NCI-H748 (cell line): ENCODE results near the gene NLGN4X.
A peak's percentile ranks its signal among the peaks of the same experiment; 100 is the strongest.

ENCODE experiments used
- DNase-seq: peaks from one replicate; lab custom pipeline; 2025; ENCODE audit not compliant: unreplicated experiment; lab: John Stamatoyannopoulos, UW

The NLGN4X gene

GRCh38 chrX:6228720-6229119, at the start of gene NLGN4X:
NLGN4X (minus strand) TSS chrX:6228867; CDS start chrX:6151466, 77,401 bp downstream.
- DNase-seq: peak; percentile 91

GRCh38 chrX:6266041-6266440, 37.4 kb upstream of the NLGN4X start:
- DNase-seq: no peak

DNA sequence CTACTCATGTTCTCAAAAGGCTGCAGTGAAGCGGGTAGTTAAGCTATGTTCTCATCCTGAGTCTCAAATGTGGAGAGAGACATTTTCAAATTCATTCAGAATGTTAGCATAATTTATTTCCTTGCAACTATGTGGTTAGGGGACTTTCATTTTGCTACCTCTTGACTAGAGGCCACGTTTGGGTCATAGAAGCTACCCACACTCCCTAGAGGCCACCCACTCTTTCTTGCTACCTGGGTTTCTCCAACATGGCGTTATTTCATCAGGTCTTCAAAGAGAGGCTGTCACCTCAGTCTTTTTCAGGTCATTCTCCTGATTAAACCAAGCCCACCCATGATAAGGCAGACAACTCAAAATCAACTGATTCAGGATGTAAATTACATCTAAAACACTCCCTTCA, 34.3 kb upstream of the NLGN4X start:
- no peak for DNase-seq

DNA sequence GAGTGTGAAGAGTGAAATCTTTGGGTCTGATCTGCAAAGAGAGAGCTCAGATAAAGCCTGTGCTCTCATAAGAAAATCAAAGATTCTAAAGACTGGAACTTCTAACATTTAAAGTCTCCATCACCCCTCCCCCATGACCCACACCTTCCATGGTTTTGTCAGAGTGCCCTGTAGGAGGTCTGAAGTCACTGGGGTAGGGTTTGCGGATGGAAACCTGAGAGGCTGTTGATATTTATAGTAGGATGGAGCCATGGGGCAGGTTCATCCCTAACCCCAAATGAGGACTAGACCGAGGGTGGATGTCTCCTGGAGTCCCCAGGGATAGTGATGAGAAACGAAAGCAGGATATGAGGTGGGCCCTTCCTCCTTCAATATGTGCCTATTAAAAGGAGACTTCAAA, 28.4 kb upstream of the NLGN4X start:
- no peak for DNase-seq

GRCh38 chrX:6244666-6245065, 16.0 kb upstream of the NLGN4X start:
- peak; percentile 21 for DNase-seq

DNA sequence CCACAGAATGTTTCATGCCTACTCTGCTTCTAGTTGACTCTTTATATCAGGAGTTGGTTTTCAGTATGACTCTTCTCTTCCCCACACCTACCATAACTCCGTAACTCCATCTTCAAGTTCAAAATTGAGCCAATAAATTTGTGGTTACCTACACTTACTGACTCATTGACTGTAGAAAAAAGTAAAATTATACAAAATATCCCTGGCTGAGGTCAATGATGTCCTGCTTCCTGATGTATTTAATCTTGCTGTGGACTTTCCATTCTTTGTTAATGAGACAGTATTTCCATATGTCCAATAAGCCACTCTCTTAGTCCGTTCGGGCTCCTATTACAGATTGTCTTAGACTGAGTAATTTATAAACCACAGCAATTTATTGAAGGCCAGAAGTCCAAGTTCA, 9.9 kb upstream of the NLGN4X start:
- DNase-seq: no peak

- DNase-seq: peak; percentile 24
Measured at GRCh38 chrX:6227935-6228334, 732 bp downstream of the NLGN4X start.

DNA sequence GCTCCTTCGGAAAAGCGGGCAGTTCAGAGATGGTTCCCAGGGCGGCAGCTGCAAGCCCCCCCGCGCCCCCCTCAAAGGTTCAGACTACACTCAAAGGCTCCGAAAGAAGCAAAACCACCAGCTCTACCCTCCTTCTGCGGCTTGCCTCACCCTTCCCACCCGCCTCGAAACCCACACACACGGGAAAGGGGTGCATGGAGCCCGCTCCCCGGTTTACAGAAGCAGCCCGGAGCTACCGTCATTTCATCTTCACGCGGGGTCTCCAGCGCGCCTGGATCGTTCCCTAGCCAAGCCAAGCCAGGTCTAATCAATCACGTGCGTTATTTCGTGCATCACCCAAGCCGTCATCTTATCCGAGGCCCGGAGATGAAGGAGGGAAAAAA, 1.2 kb downstream of the NLGN4X start:
- DNase-seq: peak; percentile 77

DNA sequence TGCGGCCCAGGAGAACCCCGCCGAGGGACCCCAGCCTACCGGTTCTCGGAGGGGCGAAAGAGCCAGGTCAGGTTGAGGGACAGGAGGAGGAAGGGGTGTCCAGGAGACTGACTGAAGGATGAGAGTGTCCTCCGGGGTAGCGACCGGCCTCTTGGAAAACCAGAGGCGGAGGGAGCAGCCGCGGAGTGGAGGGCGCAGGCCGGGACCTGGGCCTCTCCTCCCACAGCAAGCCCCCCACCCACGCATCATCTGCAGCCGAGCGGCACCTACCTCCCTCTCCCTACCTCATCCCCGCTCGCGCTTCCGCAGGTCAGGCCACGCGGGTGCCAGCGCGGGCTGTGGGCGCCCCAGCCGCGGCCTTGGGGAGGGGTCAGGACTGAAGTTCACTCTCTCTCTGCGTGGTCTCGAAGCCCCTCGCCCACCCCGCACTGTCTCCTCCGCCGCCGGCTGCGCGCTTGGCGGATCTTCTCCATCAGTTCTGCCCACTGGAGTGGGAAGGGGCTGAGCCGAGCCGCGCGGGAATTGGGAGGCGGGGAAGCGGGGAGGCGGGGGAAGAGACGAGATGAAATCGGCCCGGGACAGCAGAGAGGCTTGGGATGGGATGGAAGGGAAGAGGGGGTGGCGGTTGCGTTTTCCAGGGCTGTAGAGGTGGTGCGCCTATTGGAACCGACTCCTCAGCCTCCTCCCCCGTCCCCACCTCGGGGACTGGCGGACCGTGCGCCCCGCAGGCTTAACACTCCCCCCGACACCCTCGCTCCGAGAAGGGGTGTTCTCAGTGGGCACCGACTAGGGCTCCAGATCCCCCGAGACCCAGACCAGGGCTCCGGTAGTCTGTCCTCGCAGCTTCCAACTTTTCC, 1.8 kb downstream of the NLGN4X start:
- DNase-seq: peak; percentile 51

DNA sequence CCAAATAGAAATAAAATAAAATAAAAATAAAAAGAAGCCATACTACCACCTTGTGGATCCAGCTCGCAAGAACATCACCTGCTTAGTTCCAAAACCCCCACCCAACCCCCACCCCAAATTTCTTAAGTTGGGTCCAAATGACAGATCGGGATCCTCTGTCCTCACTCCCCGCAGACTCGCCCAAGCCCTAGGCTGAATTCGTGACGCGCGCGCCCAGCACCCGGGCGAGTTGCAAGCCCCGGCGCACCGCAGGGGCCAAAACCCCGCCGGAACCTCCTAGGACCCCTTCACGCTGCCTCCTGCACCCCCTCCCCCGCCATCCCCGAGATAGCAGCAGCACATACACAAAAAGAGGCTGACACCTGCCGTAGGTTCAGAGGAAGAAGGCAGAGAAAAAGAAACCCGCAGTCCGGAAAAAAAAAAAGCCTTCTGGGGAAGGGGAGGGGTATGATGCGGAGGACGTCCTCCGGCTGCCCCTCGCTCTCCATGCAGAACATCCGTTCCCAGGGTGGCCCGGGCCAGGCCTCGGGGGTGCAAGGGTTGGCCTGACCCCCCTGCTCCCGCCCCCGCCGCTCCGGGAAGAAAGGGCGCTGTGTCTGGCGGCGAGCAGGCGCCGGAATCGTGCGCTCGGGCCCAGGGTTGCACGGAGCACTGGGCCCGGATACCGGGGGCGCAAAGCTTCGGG, 2.6 kb downstream of the NLGN4X start:
- DNase-seq: peak; percentile 67

DNA sequence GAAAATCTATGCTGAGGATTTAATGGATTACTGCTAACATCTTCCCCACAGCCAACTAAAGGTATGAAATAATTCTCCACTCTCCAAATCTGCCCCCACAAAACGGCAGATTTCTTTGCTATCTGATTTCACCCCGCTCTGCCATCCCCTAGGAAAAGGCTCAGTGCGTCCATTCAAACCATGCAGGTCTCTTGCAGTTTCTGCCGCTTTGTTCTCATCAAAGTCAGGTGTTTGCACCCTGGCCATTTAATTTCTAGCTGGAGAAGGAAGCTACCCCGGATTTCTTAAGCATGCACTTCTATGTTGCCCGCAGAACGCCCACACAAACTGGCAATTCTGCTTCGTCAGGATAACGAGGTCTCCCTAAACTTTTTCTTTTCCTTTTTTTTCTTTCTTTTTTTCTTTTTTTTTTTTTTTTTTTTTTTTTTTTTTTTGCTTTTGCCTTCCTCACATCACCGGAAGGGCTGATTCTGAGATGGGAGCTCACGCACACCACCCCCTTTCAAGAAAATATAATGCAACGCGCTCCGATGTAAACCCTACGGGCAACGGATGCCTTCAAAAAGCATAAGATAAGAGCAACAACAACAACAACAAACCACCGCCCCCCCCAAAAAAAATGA, 3.3 kb downstream of the NLGN4X start:
- DNase-seq: peak; percentile 69

DNA sequence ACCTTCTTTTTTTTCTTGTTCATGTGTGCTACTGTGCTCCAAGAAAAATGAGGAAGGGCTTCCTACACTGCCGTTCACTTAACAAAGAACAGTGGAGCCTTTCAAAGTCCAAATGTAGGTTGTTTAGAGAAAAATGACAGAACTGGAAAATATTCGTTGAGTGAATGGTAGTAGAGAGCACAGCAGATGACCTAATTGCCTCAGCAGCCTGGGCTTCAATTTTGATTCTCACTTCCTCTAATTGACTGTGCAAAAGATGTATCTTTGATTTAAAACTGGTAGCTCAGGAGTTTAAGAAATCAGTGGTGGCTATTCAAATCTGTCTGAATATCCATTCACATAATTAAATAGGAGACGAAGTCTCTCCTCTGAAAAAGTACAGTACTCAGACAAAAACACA, 5.2 kb downstream of the NLGN4X start:
- peak; percentile 54 for DNase-seq

DNA sequence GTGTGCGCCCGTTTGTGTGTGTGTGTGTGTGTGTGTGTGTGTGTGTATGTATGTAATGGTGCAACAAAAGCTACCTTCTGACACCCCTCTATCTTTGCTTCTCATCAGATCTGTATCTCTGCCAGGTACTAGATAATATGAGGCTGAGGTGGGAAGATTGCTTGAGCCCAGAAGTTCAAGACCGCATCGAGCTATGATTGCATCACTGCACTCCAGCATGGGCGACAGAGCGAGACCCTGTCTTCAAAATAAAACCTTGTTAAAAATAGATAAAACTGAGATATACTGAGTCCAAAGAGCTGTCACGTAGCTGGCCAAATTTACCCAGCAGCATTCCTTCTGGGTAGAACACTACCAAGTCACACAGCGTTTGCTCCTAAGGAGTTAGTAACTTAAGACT, 18.4 kb downstream of the NLGN4X start:
- no peak for DNase-seq

GRCh38 chrX:6203462-6204215, 25.0 kb downstream of the NLGN4X start:
- DNase-seq: no peak

DNA sequence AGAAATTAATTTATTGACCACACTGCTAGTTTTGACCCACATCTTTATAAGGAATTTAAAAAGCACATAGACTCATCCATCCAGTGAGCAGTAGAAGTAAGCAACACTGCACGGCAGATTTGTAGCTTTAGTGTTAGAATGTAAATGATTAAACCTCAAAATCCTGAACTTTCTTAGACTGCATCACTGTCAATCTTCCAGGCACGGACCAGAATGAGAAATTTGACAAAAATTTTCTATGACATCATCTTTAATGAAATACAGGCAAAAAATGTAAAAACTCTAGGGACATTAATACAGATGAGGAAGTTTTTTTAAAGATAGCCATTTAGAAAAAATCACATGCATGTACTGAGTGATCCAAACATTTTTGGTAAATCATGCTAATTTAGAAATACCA, 29.2 kb downstream of the NLGN4X start:
- no peak for DNase-seq

- DNase-seq: no peak
Measured at GRCh38 chrX:6187256-6187655, 41.4 kb downstream of the NLGN4X start.

DNA sequence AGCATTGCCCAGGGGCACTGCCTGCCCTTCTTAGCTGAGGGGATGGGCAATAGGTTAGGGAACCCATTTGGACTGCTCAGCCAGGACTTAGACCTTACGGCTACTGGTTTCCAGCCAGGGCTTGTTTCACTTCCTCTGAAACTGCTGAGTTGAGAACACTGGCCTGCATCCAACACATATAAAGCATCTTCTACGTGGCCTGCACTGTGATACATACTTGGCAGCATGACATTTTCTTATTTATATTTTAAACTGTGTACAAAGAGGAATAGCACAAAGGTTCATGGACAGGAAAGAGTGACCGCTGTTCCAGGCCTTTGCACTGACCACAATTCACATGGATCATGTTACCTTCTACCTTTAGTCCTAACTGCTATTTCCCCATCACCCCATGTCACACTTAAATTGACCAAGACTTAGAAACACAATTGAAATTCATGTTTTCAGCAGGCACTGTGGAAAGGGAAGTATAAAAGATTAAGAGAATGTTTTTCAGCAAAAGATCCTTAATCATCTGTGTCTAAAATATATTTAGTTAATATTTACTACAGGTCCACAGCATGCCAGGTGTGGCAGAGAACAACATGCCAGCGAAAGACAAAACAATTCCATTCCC, 43.7 kb downstream of the NLGN4X start:
- DNase-seq: peak; percentile 51

GRCh38 chrX:6175914-6176313, 52.8 kb downstream of the NLGN4X start:
- no peak for DNase-seq

DNA sequence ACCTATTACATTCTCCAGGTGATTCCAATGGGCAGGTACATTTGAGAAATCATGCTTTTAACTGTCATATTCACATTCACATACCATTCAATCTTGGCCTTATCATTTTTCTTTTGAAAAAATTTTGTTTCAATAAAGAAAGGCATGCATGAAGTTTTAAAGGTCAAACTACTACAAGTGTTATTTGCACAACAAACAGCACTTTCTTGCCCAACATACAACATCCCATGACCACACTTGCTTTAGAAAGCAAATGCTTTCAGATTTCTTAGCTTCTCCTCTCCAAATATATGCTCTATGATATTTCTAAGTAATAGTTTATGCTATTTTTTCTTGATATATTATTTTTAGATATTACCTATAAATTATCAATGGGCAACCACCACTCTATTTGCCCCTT, 58.2 kb downstream of the NLGN4X start:
- DNase-seq: no peak

GRCh38 chrX:6169407-6169806, 59.3 kb downstream of the NLGN4X start:
- DNase-seq: no peak

- no peak for DNase-seq
Measured at GRCh38 chrX:6163721-6164120, 64.9 kb downstream of the NLGN4X start.
